Gastrocnemius medialis (tissue), 4 donors: ENCODE results near the gene ECEL1. TPM values are rescaled to one million over a fixed set of nuclear protein-coding genes. Genes with fewer than 3 reads are reported as not detected.
"Not testable (repeated sequence)": the region's sequence is repeated elsewhere in the genome, so short reads cannot be mapped to it uniquely, and the experiment has no call there.

Experiments
- ATAC-seq, 2 donors: fragments of 150-250 bp; one replicate each; pipeline ENCODE4 v1.9.1; 2016
- DNase-seq, 2 donors: peaks; one replicate each; pipeline ENCODE4 v3.0.0-alpha.2; 2019
- H3K27ac ChIP-seq, 4 donors: fragments of 200-600 bp; sonication (generic); 1 replicate in 1 of 4; 2 replicates in 3 of 4; pipeline ENCODE4 v1.5.1; 2016 to 2018; ENCODE audit warnings: mild to moderate bottlenecking in 2 of 4, moderate library complexity in 1 of 4
- H3K27me3 ChIP-seq, 3 donors: fragments of 200-600 bp; sonication (generic) in 2 of 3; 1 replicate in 1 of 3; 2 replicates in 2 of 3; pipeline versions ENCODE4 v1.5.1 to v1.6.0; 2016 to 2019; ENCODE audit warnings: mild to moderate bottlenecking in 1 of 3, moderate library complexity in 1 of 3
- H3K36me3 ChIP-seq, 2 donors: fragments of 200-600 bp; sonication (generic) in 1 of 2; one replicate each; pipeline ENCODE4 v1.5.1; 2017 to 2018
- H3K4me1 ChIP-seq, 2 donors: fragments of 200-600 bp; sonication (generic) in 1 of 2; one replicate each; pipeline ENCODE4 v1.5.1; 2016 to 2017; ENCODE audit warnings: mild to moderate bottlenecking in 2 of 2
- H3K4me3 ChIP-seq, 4 donors: fragments of 200-600 bp; sonication (generic) in 3 of 4; 1 replicate in 1 of 4; 2 replicates in 3 of 4; pipeline ENCODE4 v1.5.1; 2016 to 2019; ENCODE audit warnings: mild to moderate bottlenecking in 2 of 4
- H3K9me3 ChIP-seq, 3 donors: fragments of 200-600 bp; sonication (generic) in 2 of 3; 1 replicate in 1 of 3; 2 replicates in 2 of 3; pipeline ENCODE4 v1.5.1; 2016 to 2019
- POLR2A ChIP-seq, 2 donors: fragments of 450-650 bp; IDR thresholded peaks; one replicate each; pipeline ENCODE4 v1.6.1; 2017; ENCODE audit warnings: antibody characterized with exemption in 2 of 2, mild to moderate bottlenecking in 2 of 2, moderate library complexity in 2 of 2
- in situ Hi-C, 4 donors: fragments of 200-750 bp; cut with MboI; loops; one replicate each; pipeline versions ENCODE4 v1.15.0 to v1.8.0; 2017; ENCODE audit warnings: low sequenced_read_pairs in 4 of 4
- intact Hi-C: fragments of 100-400 bp; cut with DNase I; formaldehyde crosslinking; loops from one replicate; pipeline ENCODE4 v1.15.1; 2023; ENCODE audit warnings: low total_unique reads
- total RNA-seq, 4 donors: library from RNA; depleted of rRNA; stranded (reverse); fragments of >200 nt; gene quantifications; one replicate each; pipeline versions ENCODE4 v1.1.0 to v1.2.3, GENCODE V29; 2016
- TF ChIP-seq, protein P1 (sequence below), 5 experiments: fragments of 450-650 bp in 3 of 5; fragments of 200-600 bp in 2 of 5; sonication (generic) in 2 of 5; IDR thresholded peaks in 4 of 5; conservative IDR thresholded peaks in 1 of 5; 1 replicate in 4 of 5; 2 replicates in 1 of 5; pipeline ENCODE4 v1.5.1; 2016 to 2019; ENCODE audit warnings: antibody characterized with exemption in 5 of 5, mild to moderate bottlenecking in 3 of 5, moderate library complexity in 3 of 5

Gene ECEL1
- total RNA-seq, 4 donors from 2014 or later, result 0.51 to 1.5 (median 0.55) TPM; not detected in 1

DNA sequence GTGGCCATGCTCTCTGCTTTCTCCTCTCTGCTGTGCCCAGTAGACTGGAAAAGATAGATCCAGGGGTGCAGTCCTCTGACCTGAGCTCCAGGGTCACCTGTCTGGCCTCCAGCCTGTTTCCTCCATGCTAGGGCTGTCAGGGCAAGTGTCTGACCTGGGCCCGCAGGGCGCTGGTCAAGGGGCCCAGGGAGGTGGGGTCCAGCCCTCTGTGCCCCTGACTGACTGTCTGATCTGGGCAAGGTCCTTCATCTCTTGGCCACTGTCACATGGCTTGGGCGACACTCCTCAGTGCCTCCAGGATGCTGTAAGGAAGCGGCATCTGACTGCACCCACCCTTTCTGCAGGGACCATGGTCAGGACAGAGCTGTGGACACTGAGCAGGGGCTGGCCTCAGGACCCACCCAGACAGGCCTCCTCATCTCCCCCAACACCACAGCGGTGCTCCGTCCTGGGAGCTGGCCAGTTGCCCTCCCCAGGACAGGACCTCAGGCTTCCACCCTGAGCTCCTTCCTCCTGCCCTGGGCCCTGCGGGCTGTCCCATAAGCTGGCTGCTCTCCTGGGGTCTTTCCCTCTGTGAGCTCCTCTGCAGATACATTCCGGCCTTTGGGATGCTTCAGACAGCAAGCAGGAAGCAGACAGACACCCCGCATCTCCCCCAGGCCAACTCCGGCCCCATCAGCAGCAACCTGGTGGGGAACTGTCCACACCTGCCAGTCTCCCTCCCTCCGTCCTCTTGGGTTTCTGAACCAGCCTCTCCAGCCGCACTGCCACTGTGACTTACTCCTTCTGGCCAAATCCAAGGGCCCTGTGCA is 52.9 kb downstream of the ECEL1 start:
- DNase-seq, result no peak
- intact Hi-C loops (no loop called here), in situ Hi-C loops (loop anchor here (10.0 to 25.0 kb wide), 2 partner anchors 522 to 530 kb away; no protein-coding TSS in a partner anchor)
- ATAC-seq, result no peak
- Histone ChIP-seq H3K9me3 (no peaks in the 10 kb centered on the region), H3K4me3 (no peak overlapping the region), H3K27me3 (no peaks in the 10 kb centered on the region), H3K36me3 (no peaks in the 10 kb centered on the region), H3K27ac (no peak overlapping the region), H3K4me1 (no peaks in the 10 kb centered on the region)
- no peak for TF ChIP-seq POLR2A (IDR thresholded peaks at IDR 0.05)
- TF ChIP-seq, protein P1, sequence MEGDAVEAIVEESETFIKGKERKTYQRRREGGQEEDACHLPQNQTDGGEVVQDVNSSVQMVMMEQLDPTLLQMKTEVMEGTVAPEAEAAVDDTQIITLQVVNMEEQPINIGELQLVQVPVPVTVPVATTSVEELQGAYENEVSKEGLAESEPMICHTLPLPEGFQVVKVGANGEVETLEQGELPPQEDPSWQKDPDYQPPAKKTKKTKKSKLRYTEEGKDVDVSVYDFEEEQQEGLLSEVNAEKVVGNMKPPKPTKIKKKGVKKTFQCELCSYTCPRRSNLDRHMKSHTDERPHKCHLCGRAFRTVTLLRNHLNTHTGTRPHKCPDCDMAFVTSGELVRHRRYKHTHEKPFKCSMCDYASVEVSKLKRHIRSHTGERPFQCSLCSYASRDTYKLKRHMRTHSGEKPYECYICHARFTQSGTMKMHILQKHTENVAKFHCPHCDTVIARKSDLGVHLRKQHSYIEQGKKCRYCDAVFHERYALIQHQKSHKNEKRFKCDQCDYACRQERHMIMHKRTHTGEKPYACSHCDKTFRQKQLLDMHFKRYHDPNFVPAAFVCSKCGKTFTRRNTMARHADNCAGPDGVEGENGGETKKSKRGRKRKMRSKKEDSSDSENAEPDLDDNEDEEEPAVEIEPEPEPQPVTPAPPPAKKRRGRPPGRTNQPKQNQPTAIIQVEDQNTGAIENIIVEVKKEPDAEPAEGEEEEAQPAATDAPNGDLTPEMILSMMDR (IDR thresholded peaks at IDR 0.05 in 4 of 5, conservative IDR thresholded peaks at IDR 0.05 in 1 of 5), result no peak

DNA sequence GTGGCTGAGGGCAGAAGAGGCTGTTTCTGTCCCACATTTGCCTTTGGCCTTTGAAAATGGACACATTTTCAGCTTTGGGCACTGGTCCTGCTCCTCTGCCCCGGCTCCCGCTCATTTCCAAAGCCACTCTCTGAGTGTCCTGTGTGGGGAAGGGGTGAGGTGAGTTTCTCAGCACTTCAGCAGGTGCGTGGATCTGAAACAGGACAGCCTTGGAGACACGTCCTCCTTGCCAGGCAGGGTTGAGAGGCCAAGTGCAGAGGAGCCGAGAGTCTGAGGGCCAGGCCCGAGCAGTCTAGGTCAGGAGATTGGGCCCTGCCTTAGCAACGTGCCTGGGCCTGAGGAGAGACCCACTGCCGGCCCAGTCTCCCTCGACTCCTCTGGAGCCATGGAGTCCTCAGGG is 53.5 kb downstream of the ECEL1 start:
- H3K4me1 ChIP-seq, result no peaks in the 10 kb centered on the region
- no peak overlapping the region for H3K4me3 ChIP-seq
- TF ChIP-seq POLR2A (IDR thresholded peaks at IDR 0.05), result no peak
- TF ChIP-seq, protein P1 (IDR thresholded peaks at IDR 0.05 in 4 of 5, conservative IDR thresholded peaks at IDR 0.05 in 1 of 5), result no peak
- ATAC-seq, result no peak
- H3K27ac ChIP-seq, result no peak overlapping the region
- H3K36me3 ChIP-seq, result no peaks in the 10 kb centered on the region
- no peak for DNase-seq
- H3K9me3 ChIP-seq, result no peaks in the 10 kb centered on the region
- in situ Hi-C loops (loop anchor here (10.0 to 25.0 kb wide), 2 partner anchors 522 to 529 kb away; no protein-coding TSS in a partner anchor), intact Hi-C loops (no loop called here)
- H3K27me3 ChIP-seq, result no peaks in the 10 kb centered on the region

DNA sequence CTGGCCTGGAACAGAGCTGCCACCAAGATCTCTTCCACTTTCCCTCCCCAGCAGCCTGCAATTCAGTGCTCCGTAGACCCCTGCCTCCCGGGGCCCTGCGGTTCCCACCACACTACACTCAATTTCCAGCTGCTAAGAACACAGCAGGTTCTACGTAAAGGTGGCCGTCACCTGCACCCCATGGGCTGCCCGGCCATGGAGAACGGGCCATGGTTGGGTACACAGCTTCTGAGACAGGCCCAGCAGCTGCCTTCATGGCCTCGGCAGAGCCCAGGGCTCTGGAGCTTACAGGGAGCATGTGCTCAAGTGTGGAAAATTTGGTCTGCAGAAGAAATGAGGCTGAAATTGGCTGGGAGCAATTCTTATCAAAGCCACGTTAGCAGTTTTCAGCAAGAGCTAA is 54.0 kb downstream of the ECEL1 start:
- in situ Hi-C loops, result loop anchor here (10.0 to 25.0 kb wide), 2 partner anchors 521 to 529 kb away; no protein-coding TSS in a partner anchor
- intact Hi-C loops, ATAC-seq, H3K36me3 ChIP-seq, H3K27ac ChIP-seq, H3K9me3 ChIP-seq, H3K4me3 ChIP-seq, H3K27me3 ChIP-seq, DNase-seq, H3K4me1 ChIP-seq: not testable (repeated sequence)

DNA sequence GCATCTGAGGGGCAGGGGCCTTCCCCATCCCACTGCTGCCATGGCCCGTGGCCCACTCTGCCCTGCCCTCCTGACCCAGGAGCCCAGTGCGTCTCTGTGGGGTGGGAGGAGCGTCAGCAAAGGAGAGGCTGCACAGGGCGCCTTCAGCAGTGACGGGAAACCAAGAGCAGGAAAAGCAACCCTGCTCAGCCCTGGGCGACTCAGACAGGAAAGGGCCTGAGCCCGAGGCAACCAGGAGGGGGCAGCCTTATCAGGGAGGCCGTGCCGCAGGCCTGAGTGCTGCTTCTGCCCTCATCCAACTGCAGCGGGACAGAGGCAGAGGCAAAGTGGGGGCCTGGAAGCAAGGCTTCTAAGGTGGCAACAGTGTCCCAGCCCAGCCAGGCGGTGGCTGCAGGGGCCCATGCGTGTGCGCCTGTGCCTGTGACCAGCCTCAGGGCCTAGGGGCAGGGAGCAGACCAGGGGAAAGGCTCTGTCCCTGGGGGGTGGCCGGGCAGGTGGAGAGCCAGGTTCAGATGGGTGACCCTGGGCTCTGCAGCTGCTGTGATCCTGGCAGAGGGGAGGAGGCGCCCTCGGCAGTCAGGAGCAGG is 54.9 kb downstream of the ECEL1 start:
- TF ChIP-seq, protein P1 (IDR thresholded peaks at IDR 0.05 in 4 of 5, conservative IDR thresholded peaks at IDR 0.05 in 1 of 5), result no peak
- TF ChIP-seq POLR2A (IDR thresholded peaks at IDR 0.05), result no peak
- intact Hi-C loops, result no loop called here
- no peak for ATAC-seq

More for the DNA sequence above, 54.9 kb downstream of the ECEL1 start:
- Histone ChIP-seq H3K27ac (no peak overlapping the region), H3K36me3 (no peaks in the 10 kb centered on the region), H3K27me3 (no peaks in the 10 kb centered on the region), H3K4me1 (no peaks in the 10 kb centered on the region), H3K9me3 (no peaks in the 10 kb centered on the region), H3K4me3 (no peak overlapping the region)
- in situ Hi-C loops, result loop anchor here (10.0 to 25.0 kb wide), 2 partner anchors 520 to 528 kb away; no protein-coding TSS in a partner anchor
- DNase-seq, result no peak
